Measurements from ENCODE around the gene FBXO17.

Gene FBXO17

DNA sequence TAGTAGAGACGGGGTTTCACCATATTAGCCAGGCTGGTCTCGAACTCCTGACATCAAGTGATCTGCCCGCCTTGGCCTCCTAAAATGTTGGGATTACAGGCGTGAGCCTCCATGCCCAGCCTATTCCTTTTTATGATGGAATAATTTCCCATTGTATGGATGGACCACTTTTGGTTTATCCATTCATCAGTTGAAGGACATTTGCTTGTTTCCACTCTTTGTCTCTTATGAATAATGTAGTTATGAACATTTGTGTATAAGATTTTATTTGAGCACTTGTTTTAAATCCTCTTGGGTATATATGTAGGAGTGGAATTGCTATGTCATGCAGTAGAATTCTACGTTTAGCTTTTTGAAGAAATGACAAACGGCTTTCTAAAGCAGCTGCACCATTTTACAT lies 33.5 kb upstream of the FBXO17 start:
- Histone ChIP-seq H3K9me3 (ENCODE audit: low read length) (no peaks in the 10 kb centered on the region), H2AFZ (ENCODE audit: low read length) (no peak overlapping the region), H3K9me2 (ENCODE audit: low read depth, low read length) (no peaks in the 10 kb centered on the region), H3F3A (ENCODE audit: insufficient read depth, low read length) (no peaks in the 10 kb centered on the region), H3K4me2 (ENCODE audit: low read length) (no peak overlapping the region), H3K27me3 (ENCODE audit: insufficient read depth, low read length) (no peaks in the 10 kb centered on the region; the same call in 1 of the 2 replicates), H4K20me1 (ENCODE audit: insufficient read depth, low read length) (no peaks in the 10 kb centered on the region), H3K4me1 (ENCODE audit: insufficient read depth, low read length, severe bottlenecking) (no peaks in the 10 kb centered on the region), H3K4me3 (ENCODE audit: low read depth, low read length, poor library complexity, severe bottlenecking) (no peak overlapping the region), H3K27ac (ENCODE audit: low read depth, low read length, poor library complexity, severe bottlenecking) (no peak overlapping the region), H3K79me2 (ENCODE audit: insufficient read depth, low read length) (no peaks in the 10 kb centered on the region), H3K36me3 (ENCODE audit: insufficient read depth, low read length) (no peaks in the 10 kb centered on the region; the same call in 1 of the 2 replicates), H3K9ac (ENCODE audit: low read length) (no peak overlapping the region)
- TF ChIP-seq EZH2 (IDR thresholded peaks at IDR 0.05; ENCODE audit: borderline replicate concordance, low read length) = no peak

DNA sequence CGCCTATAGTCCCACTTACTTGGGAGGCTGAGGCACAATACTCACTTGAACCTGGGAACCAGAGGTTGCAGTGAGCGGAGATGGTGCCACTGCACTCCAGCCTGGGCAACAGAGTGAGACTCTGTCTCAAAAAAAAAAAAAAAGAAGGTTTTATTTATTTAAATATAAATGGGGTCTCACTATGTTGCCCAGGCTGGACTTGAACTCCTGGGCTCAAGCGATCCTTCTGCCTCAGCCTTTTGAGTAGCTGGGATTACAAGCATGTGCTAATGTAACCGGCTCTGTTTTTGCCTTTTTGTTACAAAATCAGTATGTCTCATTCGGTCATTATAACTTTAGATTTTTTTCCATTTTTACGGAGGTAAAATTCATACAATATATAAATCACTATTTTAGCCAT lies 32.6 kb upstream of the FBXO17 start:
- TF ChIP-seq, protein P1, sequence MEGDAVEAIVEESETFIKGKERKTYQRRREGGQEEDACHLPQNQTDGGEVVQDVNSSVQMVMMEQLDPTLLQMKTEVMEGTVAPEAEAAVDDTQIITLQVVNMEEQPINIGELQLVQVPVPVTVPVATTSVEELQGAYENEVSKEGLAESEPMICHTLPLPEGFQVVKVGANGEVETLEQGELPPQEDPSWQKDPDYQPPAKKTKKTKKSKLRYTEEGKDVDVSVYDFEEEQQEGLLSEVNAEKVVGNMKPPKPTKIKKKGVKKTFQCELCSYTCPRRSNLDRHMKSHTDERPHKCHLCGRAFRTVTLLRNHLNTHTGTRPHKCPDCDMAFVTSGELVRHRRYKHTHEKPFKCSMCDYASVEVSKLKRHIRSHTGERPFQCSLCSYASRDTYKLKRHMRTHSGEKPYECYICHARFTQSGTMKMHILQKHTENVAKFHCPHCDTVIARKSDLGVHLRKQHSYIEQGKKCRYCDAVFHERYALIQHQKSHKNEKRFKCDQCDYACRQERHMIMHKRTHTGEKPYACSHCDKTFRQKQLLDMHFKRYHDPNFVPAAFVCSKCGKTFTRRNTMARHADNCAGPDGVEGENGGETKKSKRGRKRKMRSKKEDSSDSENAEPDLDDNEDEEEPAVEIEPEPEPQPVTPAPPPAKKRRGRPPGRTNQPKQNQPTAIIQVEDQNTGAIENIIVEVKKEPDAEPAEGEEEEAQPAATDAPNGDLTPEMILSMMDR (IDR thresholded peaks at IDR 0.05; ENCODE audit: low read length) = no peak
- no peak for TF ChIP-seq EZH2 (IDR thresholded peaks at IDR 0.05; ENCODE audit: borderline replicate concordance, low read length)

DNA sequence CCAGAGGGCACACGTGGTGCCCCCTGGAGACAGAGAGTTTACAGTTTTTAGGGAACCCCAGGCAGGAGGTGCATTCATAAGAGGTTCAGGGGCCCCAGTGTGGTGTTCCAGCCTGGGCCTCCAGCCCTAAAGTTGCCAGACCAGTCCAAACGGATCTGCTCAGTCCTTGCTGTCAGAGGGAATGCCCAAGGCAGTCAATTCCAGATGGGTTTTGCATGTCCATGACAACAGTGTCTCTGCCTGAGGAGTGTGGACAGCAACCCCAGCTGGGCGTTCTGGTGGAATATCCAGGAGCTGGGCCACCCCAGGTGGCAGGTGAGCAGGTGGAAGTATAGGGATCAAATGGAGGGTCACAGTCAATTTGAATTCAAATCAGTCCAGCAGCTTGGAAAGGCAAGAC lies 31.6 kb upstream of the FBXO17 start:
- H3K36me3 ChIP-seq (ENCODE audit: insufficient read depth, low read length) = no peaks in the 10 kb centered on the region; the same call in 1 of the 2 replicates
- no peak overlapping the region for H3K27ac ChIP-seq (ENCODE audit: low read depth, low read length, poor library complexity, severe bottlenecking)
- H3F3A ChIP-seq (ENCODE audit: insufficient read depth, low read length) = no peaks in the 10 kb centered on the region
- H3K9ac ChIP-seq (ENCODE audit: low read length) = no peak overlapping the region
- no peak overlapping the region for H3K4me2 ChIP-seq (ENCODE audit: low read length)
- H2AFZ ChIP-seq (ENCODE audit: low read length) = no peak overlapping the region
- H3K4me1 ChIP-seq (ENCODE audit: insufficient read depth, low read length, severe bottlenecking) = no peaks in the 10 kb centered on the region
- H4K20me1 ChIP-seq (ENCODE audit: insufficient read depth, low read length) = no peaks in the 10 kb centered on the region
- no peaks in the 10 kb centered on the region for H3K9me2 ChIP-seq (ENCODE audit: low read depth, low read length)
- TF ChIP-seq, protein P1 (IDR thresholded peaks at IDR 0.05; ENCODE audit: low read length) = no peak
- no peak for TF ChIP-seq EZH2 (IDR thresholded peaks at IDR 0.05; ENCODE audit: borderline replicate concordance, low read length)
- H3K27me3 ChIP-seq (ENCODE audit: insufficient read depth, low read length) = no peaks in the 10 kb centered on the region; the same call in 1 of the 2 replicates
- H3K9me3 ChIP-seq (ENCODE audit: low read length) = no peaks in the 10 kb centered on the region
- no peak overlapping the region for H3K4me3 ChIP-seq (ENCODE audit: low read depth, low read length, poor library complexity, severe bottlenecking)
- H3K79me2 ChIP-seq (ENCODE audit: insufficient read depth, low read length) = no peaks in the 10 kb centered on the region

More for the DNA sequence above, 32.6 kb upstream of the FBXO17 start:
- Histone ChIP-seq H3K4me1 (ENCODE audit: insufficient read depth, low read length, severe bottlenecking) (no peaks in the 10 kb centered on the region), H3F3A (ENCODE audit: insufficient read depth, low read length) (no peaks in the 10 kb centered on the region), H3K9me2 (ENCODE audit: low read depth, low read length) (no peaks in the 10 kb centered on the region), H3K4me2 (ENCODE audit: low read length) (no peak overlapping the region), H3K4me3 (ENCODE audit: low read depth, low read length, poor library complexity, severe bottlenecking) (no peak overlapping the region), H3K9ac (ENCODE audit: low read length) (no peak overlapping the region), H3K9me3 (ENCODE audit: low read length) (no peaks in the 10 kb centered on the region), H3K27me3 (ENCODE audit: insufficient read depth, low read length) (no peaks in the 10 kb centered on the region; the same call in 1 of the 2 replicates), H3K79me2 (ENCODE audit: insufficient read depth, low read length) (no peaks in the 10 kb centered on the region), H4K20me1 (ENCODE audit: insufficient read depth, low read length) (no peaks in the 10 kb centered on the region), H3K27ac (ENCODE audit: low read depth, low read length, poor library complexity, severe bottlenecking) (no peak overlapping the region), H3K36me3 (ENCODE audit: insufficient read depth, low read length) (no peaks in the 10 kb centered on the region; the same call in 1 of the 2 replicates), H2AFZ (ENCODE audit: low read length) (no peak overlapping the region)

DNA sequence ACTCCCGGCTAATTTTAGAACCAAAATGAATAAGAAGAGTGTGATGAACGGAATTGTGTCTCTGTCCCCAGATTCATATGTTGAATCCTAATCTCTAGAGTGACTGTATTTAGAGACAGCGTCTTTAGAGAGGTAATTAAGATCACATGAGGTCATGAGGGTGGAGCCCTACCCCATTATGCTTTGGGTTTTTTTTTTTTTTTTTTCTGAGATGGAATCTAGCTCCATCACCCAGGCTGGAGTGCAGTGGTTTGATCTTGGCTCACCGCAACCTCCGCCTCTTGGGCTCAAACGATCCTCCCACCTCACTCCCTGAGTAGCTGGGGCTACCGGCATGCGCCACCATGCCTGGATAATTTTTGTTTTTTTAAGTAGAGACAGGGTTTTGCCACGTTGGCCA lies 28.9 kb upstream of the FBXO17 start:
- Histone ChIP-seq H3K4me2 (ENCODE audit: low read length) (no peak overlapping the region), H3K27ac (ENCODE audit: low read depth, low read length, poor library complexity, severe bottlenecking) (no peak overlapping the region)
- TF ChIP-seq EZH2 (IDR thresholded peaks at IDR 0.05; ENCODE audit: borderline replicate concordance, low read length) = no peak
- TF ChIP-seq, protein P1 (IDR thresholded peaks at IDR 0.05; ENCODE audit: low read length) = no peak

More for the DNA sequence above, 28.9 kb upstream of the FBXO17 start:
- Histone ChIP-seq H2AFZ (ENCODE audit: low read length) (no peak overlapping the region), H3K79me2 (ENCODE audit: insufficient read depth, low read length) (no peaks in the 10 kb centered on the region), H3K4me1 (ENCODE audit: insufficient read depth, low read length, severe bottlenecking) (no peaks in the 10 kb centered on the region), H3K36me3 (ENCODE audit: insufficient read depth, low read length) (no peaks in the 10 kb centered on the region), H3K9me2 (ENCODE audit: low read depth, low read length) (no peaks in the 10 kb centered on the region), H4K20me1 (ENCODE audit: insufficient read depth, low read length) (no peaks in the 10 kb centered on the region), H3K4me3 (ENCODE audit: low read depth, low read length, poor library complexity, severe bottlenecking) (no peak overlapping the region), H3K9ac (ENCODE audit: low read length) (no peak overlapping the region), H3K9me3 (ENCODE audit: low read length) (no peaks in the 10 kb centered on the region), H3K27me3 (ENCODE audit: insufficient read depth, low read length) (no peaks in the 10 kb centered on the region), H3F3A (ENCODE audit: insufficient read depth, low read length) (no peaks in the 10 kb centered on the region)

All from OCI-LY1 (cell line).